GM12892 (cell line): Measurements from ENCODE around the gene BLNK.

ENCODE experiments used
- POLR2A ChIP-seq: IDR thresholded peaks from 2 replicates; pipeline ENCODE4 v1.6.1; 2011; ENCODE audit warnings: low read depth, low read length, control low read depth
- TAF1 ChIP-seq: IDR thresholded peaks from 2 replicates; pipeline ENCODE4 v1.6.1; 2011; ENCODE audit warnings: low read depth, mild to moderate bottlenecking, control low read depth, low read length, borderline replicate concordance

DNA sequence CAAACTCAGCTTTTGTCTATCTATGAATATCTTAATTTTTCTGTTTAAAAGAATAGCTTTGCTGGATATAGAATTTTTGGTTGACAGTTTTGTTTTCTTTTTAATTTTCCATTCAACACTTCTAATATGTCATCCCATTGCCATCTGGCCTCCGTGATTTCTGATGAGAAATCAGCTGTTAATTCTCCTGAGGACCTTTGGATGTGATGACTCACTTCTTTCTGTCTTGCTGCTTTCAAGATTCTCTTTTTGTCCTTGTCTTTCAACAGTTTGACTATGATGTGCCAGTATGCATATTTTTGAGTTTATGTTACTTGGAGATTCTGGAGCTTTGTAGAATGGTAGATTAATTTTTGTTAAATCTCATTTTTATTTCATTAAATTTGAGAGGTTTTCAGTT lies 102.8 kb downstream of the BLNK start:
- TF ChIP-seq POLR2A = no peak
- no peak for TF ChIP-seq TAF1
